Activated T-helper 1 cell treated with Interleukin-2 at 50 U/mL for 16 hours (primary cell): ENCODE measurements around the gene CLEC10A.
A peak's percentile ranks its signal among the peaks of the same experiment; 100 is the strongest.
"Not testable (repeated sequence)": the region's sequence is repeated elsewhere in the genome, so short reads cannot be mapped to it uniquely, and the experiment has no call there.

Source experiments
- DNase-seq: peaks from one replicate; pipeline ENCODE4 v3.0.0-alpha.2; 2020; ENCODE audit warnings: low read depth

The CLEC10A gene

GRCh38 chr17:7072406-7072805 lies 7.6 kb downstream of the CLEC10A start:
- DNase-seq = no peak

- DNase-seq = no peak
Observed at GRCh38 chr17:7070712-7071111, 9.3 kb downstream of the CLEC10A start.

- DNase-seq = no peak
Observed at GRCh38 chr17:7068268-7068667, 11.8 kb downstream of the CLEC10A start.

DNA sequence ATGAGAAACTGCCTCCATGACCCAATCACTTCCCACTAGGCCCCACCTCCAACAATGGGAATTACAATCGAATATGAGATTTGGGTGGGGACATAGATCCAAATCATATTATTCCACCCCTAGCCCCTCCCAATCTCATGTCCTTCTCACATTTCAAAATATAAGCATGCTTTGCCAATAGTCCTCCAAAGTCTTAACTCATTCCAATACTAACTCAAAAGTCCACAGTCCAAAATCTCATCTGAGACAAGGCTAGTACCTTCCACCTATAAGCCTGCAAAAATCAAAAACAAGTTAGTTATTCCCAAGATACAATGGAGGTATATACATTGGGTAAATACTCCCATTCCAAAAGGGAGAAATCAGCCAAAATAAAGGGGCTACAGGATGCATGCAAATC lies 12.9 kb downstream of the CLEC10A start:
- no peak for DNase-seq

DNA sequence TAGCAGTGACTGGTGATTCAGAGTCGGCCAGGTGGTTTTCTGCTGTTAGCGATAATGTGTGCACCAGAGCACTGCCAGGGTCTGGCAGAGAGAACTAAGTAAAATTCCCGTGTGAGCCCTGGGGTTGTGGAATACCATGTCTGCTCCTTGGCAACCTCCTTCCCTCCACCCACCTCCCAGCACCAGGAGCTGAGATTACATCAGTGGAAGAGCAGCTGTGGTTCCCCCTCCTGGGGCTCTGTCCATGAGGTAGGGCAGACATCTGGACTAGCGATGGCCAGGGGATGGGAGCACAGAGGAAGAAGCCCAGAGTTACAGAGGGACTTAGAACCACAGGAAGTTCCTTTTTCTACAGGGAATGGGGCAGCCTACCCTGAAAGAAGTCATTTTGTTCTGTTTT lies 15.8 kb downstream of the CLEC10A start:
- no peak for DNase-seq

GRCh38 chr17:7063518-7064094 lies 16.4 kb downstream of the CLEC10A start:
- DNase-seq = no peak

- DNase-seq = no peak
Observed at GRCh38 chr17:7060165-7060891, 19.7 kb downstream of the CLEC10A start.

DNA sequence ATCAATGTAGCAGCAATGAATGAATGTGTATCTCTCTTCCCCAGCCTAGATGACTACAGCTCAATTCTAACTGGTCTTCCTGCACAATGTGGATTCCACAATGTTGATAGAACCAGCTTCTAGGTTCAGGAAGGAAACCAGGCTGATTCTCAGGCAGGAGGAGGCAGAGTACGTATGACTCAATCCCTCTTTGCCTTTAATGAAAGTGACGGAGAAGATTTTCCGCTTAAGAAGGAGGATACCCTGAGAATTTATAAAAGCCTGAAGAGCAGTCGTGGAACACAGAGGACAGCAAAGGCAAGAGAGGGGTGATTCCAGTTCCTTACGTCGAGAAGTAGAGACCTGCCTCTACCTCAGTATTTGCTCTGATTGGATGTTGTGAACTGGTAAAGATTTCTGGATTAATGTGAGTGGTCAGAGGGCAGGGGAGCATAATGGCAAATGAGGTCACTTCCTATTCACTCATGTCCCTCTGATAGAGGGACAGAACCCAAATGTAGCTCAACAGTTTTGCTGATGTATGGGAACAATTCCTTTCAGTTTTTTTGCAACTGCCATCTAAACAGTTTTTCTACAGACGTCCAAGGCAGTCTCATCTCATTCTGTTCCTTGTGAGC lies 21.1 kb downstream of the CLEC10A start:
- no peak for DNase-seq

GRCh38 chr17:7056386-7056785 lies 23.7 kb downstream of the CLEC10A start:
- no peak for DNase-seq

DNA sequence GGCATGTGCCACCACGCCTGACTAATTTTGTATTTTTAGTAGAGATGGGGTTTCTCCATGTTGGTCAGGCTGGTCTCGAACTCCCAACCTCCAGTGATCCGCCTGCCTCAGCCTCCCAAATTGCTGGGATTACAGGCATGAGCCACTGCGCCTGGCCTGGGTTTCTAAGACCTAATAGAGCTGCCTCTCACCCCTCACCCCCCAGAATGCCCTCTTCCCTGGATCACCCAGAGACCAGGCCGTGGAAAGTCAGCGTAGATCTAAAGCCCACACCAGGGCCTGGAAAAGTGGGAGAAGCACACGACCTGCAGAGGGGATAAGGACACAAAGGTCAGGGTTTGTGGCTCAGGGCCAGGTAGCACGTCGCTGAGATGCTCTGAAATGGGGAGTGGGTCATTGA lies 29.5 kb downstream of the CLEC10A start:
- not testable (repeated sequence) for DNase-seq

GRCh38 chr17:7048968-7049367 lies 31.1 kb downstream of the CLEC10A start:
- DNase-seq = no peak

GRCh38 chr17:7047566-7047965 lies 32.5 kb downstream of the CLEC10A start:
- no peak for DNase-seq

DNA sequence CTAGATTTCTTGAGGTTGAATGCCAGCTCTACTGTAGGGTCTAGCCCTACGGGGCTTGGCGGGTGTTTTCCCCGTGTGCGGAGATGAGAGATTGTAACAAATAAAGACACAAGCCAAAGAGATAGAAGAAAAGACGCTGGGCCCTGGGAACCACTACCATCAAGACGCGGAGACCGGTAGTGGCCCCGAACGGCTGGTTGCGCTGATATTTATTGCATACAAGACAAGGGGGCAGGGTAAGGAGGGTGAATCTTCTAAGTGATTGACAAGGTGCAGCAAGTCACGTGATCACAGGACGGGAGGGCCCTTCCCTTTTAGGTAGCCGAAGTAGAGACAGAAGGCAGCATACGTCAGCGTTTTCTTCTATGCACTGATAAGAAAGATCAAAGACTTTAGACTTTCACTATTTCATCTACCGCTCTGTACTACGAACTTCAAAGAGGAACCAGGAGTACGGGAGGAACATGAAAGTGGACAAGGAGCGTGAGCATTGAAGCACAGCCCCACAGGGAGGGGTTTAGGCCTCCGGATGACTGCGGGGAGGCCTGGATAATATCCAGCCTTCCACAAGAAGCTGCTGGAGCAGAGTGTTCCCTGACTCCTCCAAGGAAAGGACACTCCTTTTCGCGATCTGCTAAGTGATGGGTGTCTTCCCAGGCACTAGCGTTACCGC lies 33.2 kb downstream of the CLEC10A start:
- peak; percentile 58 for DNase-seq

GRCh38 chr17:7046127-7046724 lies 33.8 kb downstream of the CLEC10A start:
- peak; percentile 31 for DNase-seq

DNA sequence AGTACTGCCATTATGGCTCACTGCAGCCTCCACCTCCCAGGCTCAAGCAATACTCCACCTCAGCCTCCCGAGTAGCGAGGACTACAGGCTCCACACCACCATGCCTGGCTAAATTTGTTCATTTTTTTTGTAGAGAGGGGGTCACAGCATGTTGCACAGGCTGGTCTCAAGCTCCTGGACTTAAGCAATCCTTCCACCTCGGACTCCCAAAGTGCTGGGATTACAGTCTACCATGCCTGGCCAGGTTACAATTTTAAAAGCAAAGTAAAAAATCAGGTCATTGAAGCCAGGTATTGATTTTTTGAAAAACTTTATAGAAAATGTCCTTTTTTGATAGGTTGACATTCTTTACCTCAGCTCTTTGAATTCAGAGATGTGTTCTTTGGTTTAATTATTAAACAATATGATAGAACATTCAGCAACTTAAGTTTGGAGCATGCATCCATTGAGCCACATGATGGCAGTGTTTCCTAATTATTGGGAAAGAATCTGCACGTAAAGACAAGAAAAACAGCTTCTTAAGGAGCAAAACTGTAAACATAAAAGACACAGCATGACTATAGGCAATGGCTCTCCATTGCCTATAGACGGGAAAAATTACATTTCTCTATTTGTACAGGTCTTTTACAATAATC lies 34.4 kb downstream of the CLEC10A start:
- no peak for DNase-seq

- DNase-seq = no peak
Observed at GRCh38 chr17:7043497-7044198, 36.4 kb downstream of the CLEC10A start, which contains the start of gene SLC16A11. Gene SLC16A11 (minus strand): TSS chr17:7044092. CDS start chr17:7043513, 579 bp downstream.

DNA sequence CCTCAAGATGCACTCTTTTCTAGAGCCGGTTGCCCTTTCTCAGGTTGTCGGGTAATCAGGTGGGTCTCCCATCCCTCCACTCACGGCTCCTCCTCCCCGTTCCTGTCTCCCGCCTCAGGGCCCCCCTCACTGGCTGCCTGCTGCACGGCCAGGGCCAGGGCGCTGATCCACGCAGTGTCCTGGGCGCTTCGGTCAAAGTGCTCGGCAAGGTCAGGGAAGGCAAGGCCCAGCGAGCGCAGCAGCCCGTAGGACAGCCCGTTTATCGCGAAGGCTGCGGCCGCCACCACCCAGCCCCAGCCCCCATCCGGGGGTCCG lies 36.9 kb downstream of the CLEC10A start:
- no peak for DNase-seq

GRCh38 chr17:7042501-7043181 lies 37.4 kb downstream of the CLEC10A start:
- DNase-seq = no peak

DNA sequence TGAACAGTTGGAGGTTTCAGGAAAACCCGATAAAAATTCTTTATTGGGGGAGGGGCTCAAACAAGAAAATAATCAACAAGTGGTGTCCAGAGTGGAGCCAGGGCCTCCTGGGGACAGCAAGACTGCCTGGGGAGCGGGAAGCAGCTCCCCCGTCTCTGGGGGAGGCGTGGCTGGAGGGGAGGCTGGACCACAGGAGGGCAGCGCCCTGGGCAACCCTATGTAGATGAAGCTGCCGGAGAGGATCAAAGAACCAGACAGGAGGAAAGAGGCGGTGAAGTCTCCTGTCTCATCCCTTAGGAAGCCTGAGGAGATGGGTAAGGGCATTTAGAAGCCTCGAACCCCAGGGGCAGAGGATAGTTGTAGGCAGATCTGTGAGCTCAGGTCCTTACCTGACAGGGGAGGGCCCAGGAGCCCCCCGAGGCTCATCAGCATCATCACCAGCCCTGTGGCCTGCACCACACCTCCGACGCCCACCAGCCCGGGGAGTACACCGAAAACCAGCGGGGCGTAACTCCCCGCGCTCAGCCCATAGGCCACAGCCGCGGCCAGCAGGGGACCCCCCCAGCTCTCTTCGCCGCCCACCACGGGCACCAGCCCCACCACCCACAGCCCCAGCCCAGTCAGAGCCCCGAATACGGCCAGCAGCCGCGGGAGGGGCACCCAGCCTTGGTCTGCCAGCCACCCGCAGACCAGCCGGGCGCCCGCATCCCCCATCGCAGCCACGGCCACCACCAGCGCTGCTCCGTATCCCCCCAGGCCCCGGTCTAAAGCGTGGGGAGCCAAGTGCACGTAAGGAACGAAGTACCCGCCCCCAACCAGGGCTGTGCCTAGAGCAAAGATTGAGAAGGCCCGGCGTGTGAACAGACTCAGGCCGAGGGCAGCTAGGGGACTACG lies 38.2 kb downstream of the CLEC10A start:
- DNase-seq = peak; percentile 20

DNA sequence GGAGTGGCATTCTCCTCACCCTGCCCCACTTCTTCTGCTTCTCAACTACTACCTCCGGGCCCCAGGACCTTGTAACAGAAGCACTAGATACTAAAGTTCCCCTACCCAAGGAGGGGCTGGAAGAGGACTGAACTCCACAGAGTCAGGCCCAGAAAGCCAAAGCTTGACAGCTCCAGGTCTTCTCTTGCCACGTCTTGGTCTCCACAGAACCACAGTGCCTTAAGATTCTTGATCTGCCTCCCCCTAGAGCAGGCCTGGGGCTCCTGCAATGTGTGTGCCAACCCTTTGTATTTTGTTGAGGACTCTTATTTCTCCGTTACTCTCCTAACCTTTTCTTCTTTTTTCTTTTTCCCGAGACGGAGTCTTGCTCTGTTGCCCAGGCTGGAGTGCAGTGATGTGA lies 40.2 kb downstream of the CLEC10A start:
- DNase-seq = no peak
